Neural cell (in vitro differentiated cells): ENCODE results near the gene NAP1L1. TPM values are rescaled to one million over a fixed set of nuclear protein-coding genes. Genes with fewer than 3 reads are reported as not detected.

Source experiments
- H2AFZ ChIP-seq: fragments of 200-600, 300-800 bp; sonication (generic), shearing (Covaris generic); 2 replicates; pipeline ENCODE4 v1.6.0; 2014; ENCODE audit warnings: low read depth, mild to moderate bottlenecking, antibody characterized with exemption, low read length, moderate library complexity
- H3F3A ChIP-seq: fragments of 200-600 bp; shearing (Covaris generic); 2 replicates; pipeline ENCODE4 v1.6.1; 2016; ENCODE audit warnings: mild to moderate bottlenecking, moderate library complexity, mixed read lengths, antibody characterized with exemption, low read length; ENCODE audit not compliant: insufficient read depth, poor library complexity, severe bottlenecking
- H3K27ac ChIP-seq: fragments of 200-600, 300-800 bp; sonication (generic), shearing (Covaris generic); 2 replicates; pipeline ENCODE4 v1.5.1; 2014; ENCODE audit warnings: mild to moderate bottlenecking, low read length, moderate library complexity
- H3K27me3 ChIP-seq: fragments of 300-800, 200-600 bp; sonication (generic), shearing (Covaris generic); 2 replicates; pipeline ENCODE4 v1.6.0; 2014; ENCODE audit warnings: mild to moderate bottlenecking, low read depth, low read length, moderate library complexity; ENCODE audit not compliant: insufficient read depth
- H3K36me3 ChIP-seq: fragments of 300-800, 200-600 bp; sonication (generic), shearing (Covaris generic); 2 replicates; pipeline ENCODE4 v1.5.1; 2014; ENCODE audit warnings: mild to moderate bottlenecking, antibody characterized with exemption, low read length, moderate library complexity; ENCODE audit not compliant: insufficient read depth
- H3K4me2 ChIP-seq: fragments of 300-800, 200-600 bp; sonication (generic), shearing (Covaris generic); 2 replicates; pipeline ENCODE4 v1.6.0; 2014; ENCODE audit warnings: mild to moderate bottlenecking, low read length
- H3K4me3 ChIP-seq: fragments of 300-800, 200-600 bp; sonication (generic), shearing (Covaris generic); 2 replicates; pipeline ENCODE4 v1.5.1; 2014; ENCODE audit warnings: mild to moderate bottlenecking, low read length, moderate library complexity
- H3K79me2 ChIP-seq: fragments of 200-600 bp; shearing (Covaris generic); replicated peaks from 2 replicates; pipeline ENCODE4 v1.6.0; 2014; ENCODE audit warnings: mild to moderate bottlenecking, low read length, moderate library complexity; ENCODE audit not compliant: insufficient read depth
- H3K9ac ChIP-seq: fragments of 300-800, 200-600 bp; sonication (generic), shearing (Covaris generic); 2 replicates; pipeline ENCODE4 v1.6.1; 2016; ENCODE audit warnings: mild to moderate bottlenecking, low read length, mixed read lengths
- H3K9me2 ChIP-seq: fragments of 200-600 bp; shearing (Covaris generic); 2 replicates; pipeline ENCODE4 v1.6.1; 2016; ENCODE audit warnings: mild to moderate bottlenecking, low read length, mixed read lengths; ENCODE audit not compliant: insufficient read depth
- H3K9me3 ChIP-seq: fragments of 200-600, 300-800 bp; sonication (generic), shearing (Covaris generic); 2 replicates; pipeline ENCODE4 v1.6.1; 2016; ENCODE audit warnings: mild to moderate bottlenecking, mixed run types, low read length, moderate library complexity, mixed read lengths
- H4K20me1 ChIP-seq: fragments of 200-600 bp; shearing (Covaris generic); 2 replicates; pipeline ENCODE4 v1.6.1; 2016; ENCODE audit warnings: mild to moderate bottlenecking, mixed run types; ENCODE audit not compliant: insufficient read depth
- CTCF ChIP-seq: fragments of 450-650 bp; IDR thresholded peaks from 2 replicates; pipeline ENCODE4 v1.5.1; 2014; ENCODE audit warnings: antibody characterized with exemption, mild to moderate bottlenecking, moderate library complexity; ENCODE audit not compliant: poor library complexity, severe bottlenecking
- EP300 ChIP-seq: fragments of 450-650 bp; conservative IDR thresholded peaks from 2 replicates; pipeline ENCODE4 v1.6.1; 2014; ENCODE audit warnings: antibody characterized with exemption, mild to moderate bottlenecking, moderate library complexity; ENCODE audit not compliant: poor library complexity, severe bottlenecking
- EZH2 ChIP-seq: fragments of 200-600, 300-800 bp; shearing (Covaris generic), sonication (generic); IDR thresholded peaks from 2 replicates; pipeline ENCODE4 v1.6.1; 2014; ENCODE audit warnings: antibody characterized with exemption, low read length, borderline replicate concordance, mild to moderate bottlenecking; ENCODE audit not compliant: insufficient read depth, poor library complexity, severe bottlenecking
- MXI1 ChIP-seq: fragments of 450-650 bp; conservative IDR thresholded peaks from 2 replicates; pipeline ENCODE4 v1.6.1; 2014; ENCODE audit warnings: antibody characterized with exemption, mild to moderate bottlenecking; ENCODE audit not compliant: poor library complexity, severe bottlenecking
- POLR2AphosphoS5 ChIP-seq: IDR thresholded peaks from 2 replicates; pipeline ENCODE4 v1.6.1; 2012
- RAD21 ChIP-seq: fragments of 450-650 bp; conservative IDR thresholded peaks from 2 replicates; pipeline ENCODE4 v1.6.1; 2014; ENCODE audit warnings: antibody characterized with exemption, mild to moderate bottlenecking, moderate library complexity
- SMC3 ChIP-seq: fragments of 450-650 bp; conservative IDR thresholded peaks from 2 replicates; pipeline ENCODE4 v1.6.1; 2014; ENCODE audit warnings: antibody characterized with exemption, mild to moderate bottlenecking, moderate library complexity; ENCODE audit not compliant: poor library complexity
- TAF1 ChIP-seq: IDR thresholded peaks from 2 replicates; pipeline ENCODE4 v1.6.1; 2012; ENCODE audit warnings: low read depth
- polyA plus RNA-seq: library from polyadenylated mRNA; depleted of rRNA; stranded (reverse); fragments of >200 nt; gene quantifications from 2 replicates; pipeline ENCODE4 v1.2.3, GENCODE V29; 2014
- TF ChIP-seq, protein P1 (sequence below): IDR thresholded peaks from 2 replicates; pipeline ENCODE4 v1.6.1; 2012; ENCODE audit warnings: borderline replicate concordance

NAP1L1 gene
- polyA plus RNA-seq, 1 donor from 2014 or later: 359 TPM

GRCh38 chr12:76022506-76022905, 62.0 kb downstream of the NAP1L1 start:
- Histone ChIP-seq H3K9me3 (no peaks in the 10 kb centered on the region), H3K9me2 (no peaks in the 10 kb centered on the region), H3K9ac (no peak overlapping the region), H4K20me1 (no peaks in the 10 kb centered on the region), H3K79me2 (no peaks in the 10 kb centered on the region), H3K27ac (no peak overlapping the region), H3K27me3 (no peaks in the 10 kb centered on the region), H3K4me3 (no peak overlapping the region), H3K4me2 (no peak overlapping the region), H2AFZ (no peak overlapping the region), H3K36me3 (no peaks in the 10 kb centered on the region), H3F3A (no peaks in the 10 kb centered on the region)
- no peak for TF ChIP-seq TAF1
- no peak for TF ChIP-seq POLR2AphosphoS5
- TF ChIP-seq EP300: no peak
- no peak for TF ChIP-seq SMC3
- TF ChIP-seq, protein P1, sequence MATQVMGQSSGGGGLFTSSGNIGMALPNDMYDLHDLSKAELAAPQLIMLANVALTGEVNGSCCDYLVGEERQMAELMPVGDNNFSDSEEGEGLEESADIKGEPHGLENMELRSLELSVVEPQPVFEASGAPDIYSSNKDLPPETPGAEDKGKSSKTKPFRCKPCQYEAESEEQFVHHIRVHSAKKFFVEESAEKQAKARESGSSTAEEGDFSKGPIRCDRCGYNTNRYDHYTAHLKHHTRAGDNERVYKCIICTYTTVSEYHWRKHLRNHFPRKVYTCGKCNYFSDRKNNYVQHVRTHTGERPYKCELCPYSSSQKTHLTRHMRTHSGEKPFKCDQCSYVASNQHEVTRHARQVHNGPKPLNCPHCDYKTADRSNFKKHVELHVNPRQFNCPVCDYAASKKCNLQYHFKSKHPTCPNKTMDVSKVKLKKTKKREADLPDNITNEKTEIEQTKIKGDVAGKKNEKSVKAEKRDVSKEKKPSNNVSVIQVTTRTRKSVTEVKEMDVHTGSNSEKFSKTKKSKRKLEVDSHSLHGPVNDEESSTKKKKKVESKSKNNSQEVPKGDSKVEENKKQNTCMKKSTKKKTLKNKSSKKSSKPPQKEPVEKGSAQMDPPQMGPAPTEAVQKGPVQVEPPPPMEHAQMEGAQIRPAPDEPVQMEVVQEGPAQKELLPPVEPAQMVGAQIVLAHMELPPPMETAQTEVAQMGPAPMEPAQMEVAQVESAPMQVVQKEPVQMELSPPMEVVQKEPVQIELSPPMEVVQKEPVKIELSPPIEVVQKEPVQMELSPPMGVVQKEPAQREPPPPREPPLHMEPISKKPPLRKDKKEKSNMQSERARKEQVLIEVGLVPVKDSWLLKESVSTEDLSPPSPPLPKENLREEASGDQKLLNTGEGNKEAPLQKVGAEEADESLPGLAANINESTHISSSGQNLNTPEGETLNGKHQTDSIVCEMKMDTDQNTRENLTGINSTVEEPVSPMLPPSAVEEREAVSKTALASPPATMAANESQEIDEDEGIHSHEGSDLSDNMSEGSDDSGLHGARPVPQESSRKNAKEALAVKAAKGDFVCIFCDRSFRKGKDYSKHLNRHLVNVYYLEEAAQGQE: no peak
- no peak for TF ChIP-seq RAD21
- no peak for TF ChIP-seq EZH2
- TF ChIP-seq MXI1: no peak
- TF ChIP-seq CTCF: no peak

DNA sequence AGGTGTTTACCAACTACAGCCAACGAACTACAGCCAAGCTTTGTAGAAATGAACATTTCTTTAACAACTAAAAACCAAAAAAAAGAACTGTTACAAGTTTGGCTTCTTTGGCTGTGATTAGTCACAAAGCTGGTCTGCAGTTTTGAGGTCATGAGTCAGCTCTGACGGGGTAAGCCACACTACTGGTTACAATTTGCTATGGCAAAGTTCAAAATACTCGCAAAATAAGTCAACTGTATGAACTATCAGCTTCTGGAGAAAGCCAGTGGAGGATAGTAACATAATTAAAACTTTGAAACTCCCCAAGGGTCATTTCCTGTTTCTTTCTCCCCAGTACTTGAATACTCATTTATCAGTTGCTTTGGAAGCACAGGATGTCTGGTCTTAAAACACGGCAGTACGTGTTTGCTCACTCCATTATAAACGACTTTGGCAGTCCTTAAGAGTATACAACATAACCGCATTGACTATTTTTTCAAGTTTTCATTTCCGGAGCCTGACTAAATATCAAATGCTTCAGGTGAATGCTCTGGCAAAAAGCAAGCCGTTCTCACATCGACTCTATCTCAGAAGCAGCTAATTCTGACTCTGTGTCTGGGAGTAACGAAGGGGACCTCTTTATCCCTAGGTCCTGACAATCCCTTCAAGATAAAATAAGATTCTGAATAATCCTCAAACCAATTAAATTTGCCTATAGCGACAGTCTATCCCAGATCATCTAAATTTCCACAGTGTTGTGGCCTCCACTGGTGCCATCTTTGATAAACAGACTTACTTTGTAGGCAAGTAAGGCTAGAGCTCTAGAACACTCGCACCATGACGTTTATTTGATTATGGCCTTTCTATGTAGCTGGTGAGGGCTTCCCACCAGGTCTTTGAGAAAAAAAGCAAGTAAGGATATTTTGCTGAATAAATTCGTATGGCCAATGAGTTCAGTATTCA, 63.5 kb downstream of the NAP1L1 start:
- Histone ChIP-seq H3K27ac (no peak overlapping the region), H3K4me2 (no peak overlapping the region), H3K27me3 (no peaks in the 10 kb centered on the region), H4K20me1 (no peaks in the 10 kb centered on the region), H3F3A (no peaks in the 10 kb centered on the region), H3K4me3 (no peak overlapping the region), H3K9ac (no peak overlapping the region), H3K36me3 (no peaks in the 10 kb centered on the region), H3K79me2 (no peaks in the 10 kb centered on the region), H3K9me3 (no peaks in the 10 kb centered on the region), H2AFZ (no peak overlapping the region), H3K9me2 (no peaks in the 10 kb centered on the region)
- TF ChIP-seq RAD21 (no peak), EZH2 (no peak), CTCF (no peak), EP300 (no peak), TAF1 (no peak), SMC3 (no peak), MXI1 (no peak), POLR2AphosphoS5 (no peak)
- TF ChIP-seq, protein P1: no peak
